Epidermal melanocyte (primary cell): ENCODE measurements around the gene INVS.
"Not testable (repeated sequence)": the region's sequence is repeated elsewhere in the genome, so short reads cannot be mapped to it uniquely, and the experiment has no call there.

ENCODE experiments used
- DNase-seq: peaks from one replicate; pipeline ENCODE4 v3.0.0; 2011; ENCODE audit warnings: low spot score; ENCODE audit not compliant: insufficient read length

INVS gene

DNA sequence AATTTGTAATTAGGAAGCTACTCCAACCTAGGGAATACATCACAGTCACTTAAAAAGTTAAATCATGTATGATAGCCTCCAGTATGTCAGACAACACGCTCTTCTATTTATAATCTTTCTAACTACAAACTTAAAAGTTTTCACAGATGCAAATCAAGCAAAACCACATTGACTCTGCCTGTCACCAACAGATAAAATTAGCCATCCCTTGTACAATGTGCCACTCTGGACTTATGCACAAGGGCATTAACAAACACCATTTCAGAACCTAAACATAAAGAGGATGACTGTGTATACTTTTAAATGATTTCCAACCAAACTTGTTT is 15.0 kb upstream of the INVS start:
- DNase-seq: no peak

- DNase-seq: no peak
Observed at GRCh38 chr9:100084734-100085133, 14.3 kb upstream of the INVS start.

- no peak for DNase-seq
Observed at GRCh38 chr9:100086097-100086635, 12.9 kb upstream of the INVS start.

DNA sequence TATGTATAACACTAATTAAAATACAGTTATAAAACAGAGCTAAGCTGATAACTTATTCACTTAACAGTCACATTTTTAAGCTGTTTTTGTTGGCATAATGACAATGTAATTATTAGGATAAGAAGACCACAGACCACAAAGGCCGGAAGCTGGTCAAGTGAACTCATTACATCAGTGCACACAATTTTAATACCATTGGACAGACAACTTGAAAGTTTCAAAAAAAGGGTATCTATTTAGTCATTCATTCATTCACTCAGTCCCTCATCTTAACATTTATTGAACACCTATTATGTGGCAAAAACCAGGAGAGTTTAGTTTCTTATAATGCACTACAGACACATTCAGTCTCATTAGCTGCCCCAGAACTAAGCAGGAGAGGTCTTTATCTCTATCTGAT is 11.8 kb upstream of the INVS start:
- no peak for DNase-seq

GRCh38 chr9:100088202-100088601 is 10.8 kb upstream of the INVS start:
- DNase-seq: no peak

GRCh38 chr9:100090880-100091279 is 8.2 kb upstream of the INVS start:
- no peak for DNase-seq

DNA sequence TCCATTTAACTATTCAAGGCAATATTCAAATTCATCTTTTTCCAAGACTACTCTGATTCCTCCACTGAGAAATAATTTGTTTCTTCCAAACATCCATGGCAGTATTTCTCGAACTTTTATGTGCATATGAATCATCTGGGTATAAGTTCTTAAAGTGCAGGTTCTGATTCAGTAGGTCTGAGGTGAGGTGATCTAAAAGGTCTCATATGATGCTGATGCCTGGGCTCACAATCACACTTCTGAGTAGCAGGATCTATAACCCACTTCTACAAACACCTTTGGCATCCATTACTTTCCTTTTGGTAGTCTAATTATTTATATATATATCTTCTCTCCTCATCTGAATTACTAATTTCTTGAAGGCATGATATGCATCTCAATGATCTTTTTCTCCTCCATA is 7.4 kb upstream of the INVS start:
- no peak for DNase-seq

DNA sequence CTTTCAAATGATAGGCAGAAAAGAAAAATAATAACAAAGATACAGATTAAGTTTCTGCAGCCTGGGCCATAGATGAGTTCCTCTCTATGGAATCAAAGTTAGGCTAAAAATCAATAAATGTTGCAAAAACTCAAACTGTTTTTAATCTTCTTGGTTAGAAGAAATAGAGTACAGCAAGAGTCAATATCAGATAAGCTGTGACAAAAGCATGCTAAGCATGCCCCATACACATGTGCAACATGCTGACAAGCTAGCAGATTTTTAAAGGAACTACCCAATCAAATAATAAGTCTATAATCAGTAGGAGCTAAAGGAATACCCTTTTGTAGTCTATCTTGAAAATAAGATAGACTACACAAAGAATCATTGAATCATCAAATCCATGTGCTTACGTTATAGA is 7.0 kb upstream of the INVS start:
- no peak for DNase-seq

- DNase-seq: not testable (repeated sequence)
Observed at GRCh38 chr9:100094411-100094810, 4.6 kb upstream of the INVS start.

GRCh38 chr9:100096378-100096916 is 2.6 kb upstream of the INVS start:
- DNase-seq: no peak

GRCh38 chr9:100098046-100098886 is 777 bp upstream of the INVS start:
- DNase-seq: peak; percentile 27

DNA sequence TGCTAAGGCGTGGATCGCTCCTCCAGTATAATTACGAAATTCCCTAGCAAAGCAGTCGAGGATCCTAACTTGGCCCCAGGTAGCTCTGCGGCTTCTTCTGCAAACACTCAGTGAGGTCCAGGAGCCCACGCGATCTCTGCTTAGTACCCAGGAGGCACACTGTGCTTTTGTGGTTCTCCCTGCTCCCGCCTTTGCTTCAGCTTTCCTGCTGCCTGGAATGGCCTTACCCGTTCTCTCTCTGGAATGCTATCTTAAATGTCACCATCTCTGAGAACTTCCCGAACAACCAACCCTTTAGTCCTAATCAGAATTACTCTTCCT is 639 bp downstream of the INVS start:
- no peak for DNase-seq

- no peak for DNase-seq
Observed at GRCh38 chr9:100100146-100100667, 1.2 kb downstream of the INVS start.

GRCh38 chr9:100101608-100102007 is 2.6 kb downstream of the INVS start:
- no peak for DNase-seq

- DNase-seq: no peak
Observed at GRCh38 chr9:100104314-100104713, 5.3 kb downstream of the INVS start.

DNA sequence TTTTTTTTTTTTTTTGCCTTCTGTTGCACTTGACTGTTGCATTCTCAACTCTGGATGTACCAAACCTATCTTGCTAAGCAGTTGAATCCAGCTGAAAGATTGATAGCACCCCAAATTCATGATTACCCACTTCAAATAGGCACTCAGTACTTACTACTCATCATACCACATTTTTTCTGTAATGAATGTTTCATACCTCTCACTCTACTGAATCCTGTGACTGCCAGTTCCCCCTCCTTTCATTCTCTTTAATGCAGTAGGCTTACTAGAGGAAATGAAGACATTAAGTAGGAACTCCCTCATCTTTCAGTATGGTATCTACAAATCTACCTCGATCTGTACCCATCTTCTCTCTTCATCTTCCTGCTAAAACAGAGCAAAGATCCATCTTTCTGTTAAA is 6.8 kb downstream of the INVS start:
- no peak for DNase-seq

DNA sequence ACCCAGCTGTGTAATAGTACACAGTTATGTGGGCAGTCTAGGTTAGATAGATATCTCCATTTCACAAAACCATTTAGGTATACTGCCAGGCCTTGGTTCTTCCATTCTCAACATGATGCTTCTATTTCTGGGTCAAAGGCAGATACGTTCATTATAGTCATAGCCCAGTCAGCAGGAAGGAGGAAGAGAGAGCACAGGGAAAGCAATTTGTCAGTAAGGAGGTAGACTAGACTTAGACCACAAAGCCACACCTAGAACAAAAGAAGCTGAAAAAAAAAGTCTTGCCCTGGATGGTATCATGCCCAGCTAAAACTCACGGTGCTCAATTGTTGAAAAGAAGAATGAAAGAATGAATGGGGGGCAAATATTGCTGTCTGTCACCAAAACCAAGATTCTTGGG is 7.6 kb downstream of the INVS start:
- no peak for DNase-seq

- no peak for DNase-seq
Observed at GRCh38 chr9:100108559-100108958, 9.5 kb downstream of the INVS start.

GRCh38 chr9:100111235-100111634 is 12.2 kb downstream of the INVS start:
- DNase-seq: peak; percentile 60

DNA sequence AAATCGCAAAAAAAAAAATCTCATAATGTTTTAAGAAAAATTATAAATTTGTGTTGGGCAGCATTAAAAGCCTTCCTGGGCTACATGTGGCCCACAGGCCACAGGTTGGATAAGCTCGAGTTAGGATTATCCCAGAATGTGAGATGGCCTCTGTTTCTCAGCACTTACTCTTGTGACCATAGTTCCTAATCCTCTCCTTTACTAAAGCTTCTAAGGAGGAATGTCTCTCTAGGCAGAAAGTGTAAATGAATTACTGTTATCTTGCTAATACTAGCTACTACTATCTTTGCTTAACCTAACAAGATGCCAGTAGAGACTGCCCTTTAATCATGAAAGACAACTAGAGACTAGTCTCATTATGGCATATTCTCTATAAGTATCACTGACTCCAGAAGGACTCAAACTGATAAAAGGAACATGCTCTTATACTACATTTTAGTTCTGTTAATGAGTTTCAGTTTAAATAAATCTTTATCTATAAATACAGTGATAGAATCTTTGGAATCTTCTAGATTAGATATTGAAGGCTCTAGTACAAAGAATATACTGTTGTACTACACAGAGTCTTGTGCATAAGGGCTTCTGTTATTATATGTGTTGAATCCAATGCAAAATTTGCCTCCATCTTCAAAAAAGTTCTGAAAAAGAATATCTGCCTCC is 13.8 kb downstream of the INVS start:
- DNase-seq: no peak

- no peak for DNase-seq
Observed at GRCh38 chr9:100117316-100117715, 18.3 kb downstream of the INVS start.

DNA sequence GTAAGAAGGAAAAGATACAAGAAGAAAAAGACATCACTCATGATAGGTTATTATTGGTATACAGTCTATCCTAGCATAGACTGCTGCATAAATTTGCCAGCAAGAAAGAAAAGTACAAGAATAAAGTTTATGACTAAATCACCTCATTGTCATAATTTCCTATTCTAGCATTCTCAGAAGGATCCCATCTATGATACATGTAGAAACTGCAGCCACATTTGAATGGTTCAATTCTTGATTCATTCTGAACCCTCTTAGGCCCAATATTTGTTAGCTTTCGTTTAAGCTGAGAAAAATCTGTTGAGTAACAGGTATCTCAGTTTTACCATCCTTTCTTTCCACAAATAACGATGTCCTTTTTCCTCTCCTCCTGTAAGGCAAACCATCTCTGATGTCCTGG is 21.2 kb downstream of the INVS start:
- DNase-seq: no peak

- DNase-seq: no peak
Observed at GRCh38 chr9:100125236-100125635, 26.2 kb downstream of the INVS start.
